SK-N-SH (cell line): ENCODE measurements around the gene BRD7.

Source experiments
- EP300 ChIP-seq, 2 experiments: IDR thresholded peaks; 2 replicates each; pipeline versions ENCODE4 v1.4.0 to v1.6.1; 2012; ENCODE audit warnings: borderline replicate concordance in 1 of 2, low read depth in 1 of 2, low read length in 1 of 2
- MXI1 ChIP-seq: IDR thresholded peaks from 2 replicates; pipeline ENCODE4 v1.6.1; 2012; ENCODE audit warnings: mild to moderate bottlenecking, low read depth, low read length, improper control_type of control experiment
- NFIC ChIP-seq: IDR thresholded peaks from 2 replicates; pipeline ENCODE4 v1.4.0; 2012; ENCODE audit warnings: borderline replicate concordance
- POLR2AphosphoS5 ChIP-seq: IDR thresholded peaks from 2 replicates; pipeline ENCODE4 v1.6.1; 2012; ENCODE audit warnings: low read depth, low read length
- RAD21 ChIP-seq: IDR thresholded peaks from 2 replicates; pipeline ENCODE4 v1.6.1; 2012; ENCODE audit warnings: mild to moderate bottlenecking, low read length
- REST ChIP-seq: IDR thresholded peaks from 2 replicates; pipeline ENCODE4 v1.6.1; 2012; ENCODE audit warnings: mild to moderate bottlenecking, low read depth, low read length, moderate library complexity
- RFX5 ChIP-seq: IDR thresholded peaks from 2 replicates; pipeline ENCODE4 v1.6.1; 2012; ENCODE audit warnings: mild to moderate bottlenecking, improper control_type of control experiment, low read length
- SMC3 ChIP-seq: IDR thresholded peaks from 2 replicates; pipeline ENCODE4 v1.6.1; 2012; ENCODE audit warnings: low read depth, low read length, improper control_type of control experiment
- USF1 ChIP-seq: IDR thresholded peaks from 2 replicates; pipeline ENCODE4 v1.4.0; 2012; ENCODE audit warnings: low read depth, borderline replicate concordance
- YY1 ChIP-seq: IDR thresholded peaks from 2 replicates; pipeline ENCODE4 v1.4.0; 2012; ENCODE audit warnings: low read depth, mild to moderate bottlenecking
- TF ChIP-seq, protein P1 (sequence below): fragments of 200-600 bp; sonication (generic); IDR thresholded peaks from 2 replicates; pipeline ENCODE4 v1.6.1; 2017; ENCODE audit warnings: antibody characterized with exemption, mild to moderate bottlenecking, moderate library complexity
- TF ChIP-seq, protein P2 (sequence below): fragments of 150-350 bp; IDR thresholded peaks from 2 replicates; pipeline ENCODE4 v1.6.1; 2017; ENCODE audit warnings: antibody characterized with exemption, low read length, low read depth, borderline replicate concordance
- TF ChIP-seq, protein P3 (sequence below): IDR thresholded peaks from 2 replicates; pipeline ENCODE4; 2012

- TF ChIP-seq, protein P1, sequence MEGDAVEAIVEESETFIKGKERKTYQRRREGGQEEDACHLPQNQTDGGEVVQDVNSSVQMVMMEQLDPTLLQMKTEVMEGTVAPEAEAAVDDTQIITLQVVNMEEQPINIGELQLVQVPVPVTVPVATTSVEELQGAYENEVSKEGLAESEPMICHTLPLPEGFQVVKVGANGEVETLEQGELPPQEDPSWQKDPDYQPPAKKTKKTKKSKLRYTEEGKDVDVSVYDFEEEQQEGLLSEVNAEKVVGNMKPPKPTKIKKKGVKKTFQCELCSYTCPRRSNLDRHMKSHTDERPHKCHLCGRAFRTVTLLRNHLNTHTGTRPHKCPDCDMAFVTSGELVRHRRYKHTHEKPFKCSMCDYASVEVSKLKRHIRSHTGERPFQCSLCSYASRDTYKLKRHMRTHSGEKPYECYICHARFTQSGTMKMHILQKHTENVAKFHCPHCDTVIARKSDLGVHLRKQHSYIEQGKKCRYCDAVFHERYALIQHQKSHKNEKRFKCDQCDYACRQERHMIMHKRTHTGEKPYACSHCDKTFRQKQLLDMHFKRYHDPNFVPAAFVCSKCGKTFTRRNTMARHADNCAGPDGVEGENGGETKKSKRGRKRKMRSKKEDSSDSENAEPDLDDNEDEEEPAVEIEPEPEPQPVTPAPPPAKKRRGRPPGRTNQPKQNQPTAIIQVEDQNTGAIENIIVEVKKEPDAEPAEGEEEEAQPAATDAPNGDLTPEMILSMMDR, result no peak
- no peak for TF ChIP-seq YY1
- no peak for TF ChIP-seq RAD21
- TF ChIP-seq REST, result no peak
- no peak for TF ChIP-seq NFIC
- TF ChIP-seq, protein P2, sequence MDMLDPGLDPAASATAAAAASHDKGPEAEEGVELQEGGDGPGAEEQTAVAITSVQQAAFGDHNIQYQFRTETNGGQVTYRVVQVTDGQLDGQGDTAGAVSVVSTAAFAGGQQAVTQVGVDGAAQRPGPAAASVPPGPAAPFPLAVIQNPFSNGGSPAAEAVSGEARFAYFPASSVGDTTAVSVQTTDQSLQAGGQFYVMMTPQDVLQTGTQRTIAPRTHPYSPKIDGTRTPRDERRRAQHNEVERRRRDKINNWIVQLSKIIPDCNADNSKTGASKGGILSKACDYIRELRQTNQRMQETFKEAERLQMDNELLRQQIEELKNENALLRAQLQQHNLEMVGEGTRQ, result no peak
- no peak for TF ChIP-seq MXI1
- TF ChIP-seq RFX5, result no peak
- TF ChIP-seq USF1, result no peak
- TF ChIP-seq, protein P3, sequence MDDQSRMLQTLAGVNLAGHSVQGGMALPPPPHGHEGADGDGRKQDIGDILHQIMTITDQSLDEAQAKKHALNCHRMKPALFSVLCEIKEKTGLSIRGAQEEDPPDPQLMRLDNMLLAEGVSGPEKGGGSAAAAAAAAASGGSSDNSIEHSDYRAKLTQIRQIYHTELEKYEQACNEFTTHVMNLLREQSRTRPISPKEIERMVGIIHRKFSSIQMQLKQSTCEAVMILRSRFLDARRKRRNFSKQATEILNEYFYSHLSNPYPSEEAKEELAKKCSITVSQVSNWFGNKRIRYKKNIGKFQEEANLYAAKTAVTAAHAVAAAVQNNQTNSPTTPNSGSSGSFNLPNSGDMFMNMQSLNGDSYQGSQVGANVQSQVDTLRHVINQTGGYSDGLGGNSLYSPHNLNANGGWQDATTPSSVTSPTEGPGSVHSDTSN, result no peak
- TF ChIP-seq EP300 (IDR thresholded peaks at IDR 0.05; ENCODE audit: borderline replicate concordance in 1 of 2, low read depth in 1 of 2, low read length in 1 of 2), result no peak
- no peak for TF ChIP-seq POLR2AphosphoS5
- TF ChIP-seq SMC3, result no peak
Observed at GRCh38 chr16:50281391-50282009, 87.3 kb downstream of the BRD7 start.
